Hippocampal formation (tissue), 2 donors: Measurements from ENCODE around the gene YIPF5.

Source experiments
- DNase-seq, 2 donors: peaks; one replicate each; lab custom pipeline; 2025; lab: John Stamatoyannopoulos, UW

Gene YIPF5

GRCh38 chr5:144125163-144125726 lies 45.2 kb downstream of the YIPF5 start:
- DNase-seq, result no peak

DNA sequence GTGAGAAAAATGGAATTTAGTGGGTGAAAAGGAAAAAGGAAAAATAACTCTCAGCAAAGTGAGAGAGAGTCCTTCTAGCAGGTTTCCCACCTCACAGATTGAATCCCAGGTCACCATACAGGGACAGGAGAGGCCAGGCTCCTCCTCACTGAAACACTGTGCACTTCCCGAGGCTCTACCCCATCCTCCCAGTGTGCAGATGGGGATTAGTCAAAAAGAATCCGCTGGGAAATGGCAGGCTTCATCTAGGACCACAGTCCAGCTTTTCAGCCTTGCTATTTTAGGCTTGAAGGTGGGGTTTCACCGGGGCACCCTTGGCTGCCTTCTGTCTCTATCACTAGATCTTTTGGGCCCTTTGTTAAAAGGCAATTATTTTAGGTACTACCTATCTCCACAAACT lies 47.8 kb downstream of the YIPF5 start:
- DNase-seq, result no peak

DNA sequence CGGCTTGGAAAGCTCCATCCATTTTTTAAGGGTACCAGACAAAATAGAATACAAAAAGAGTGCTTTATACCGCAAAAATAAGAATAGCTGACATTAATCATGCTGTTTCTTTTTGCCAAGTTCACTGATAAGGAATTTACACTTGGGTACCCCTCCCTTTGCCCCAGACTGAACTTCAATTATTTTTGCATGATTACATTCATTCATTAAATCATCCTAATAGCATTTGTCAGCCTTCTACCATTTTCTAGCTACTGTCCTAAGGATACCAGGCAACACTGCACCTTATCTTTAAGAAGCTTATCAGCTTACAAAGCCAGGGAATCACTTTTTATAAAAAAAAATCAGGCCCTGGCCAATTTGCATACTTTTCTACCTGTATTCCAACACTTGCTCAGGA lies 48.4 kb downstream of the YIPF5 start:
- DNase-seq, result no peak

DNA sequence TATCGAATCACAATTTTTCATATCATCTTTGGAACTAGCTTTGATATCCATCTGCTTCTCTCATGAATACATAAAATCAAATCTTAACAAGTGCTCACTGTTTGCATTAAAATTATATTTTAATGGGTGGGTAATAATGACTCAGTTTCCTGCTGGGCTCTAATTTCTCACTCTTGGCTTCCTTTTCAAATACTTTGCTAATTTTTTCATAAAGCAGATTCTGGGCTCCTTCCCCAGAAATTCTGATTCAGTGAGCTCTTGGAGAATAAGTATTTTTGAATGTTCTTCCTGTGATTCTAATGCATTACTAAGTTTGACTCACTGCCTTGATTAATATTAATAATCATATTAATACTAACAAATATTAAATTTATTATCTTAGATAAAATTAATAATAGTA lies 48.9 kb downstream of the YIPF5 start:
- no peak for DNase-seq

DNA sequence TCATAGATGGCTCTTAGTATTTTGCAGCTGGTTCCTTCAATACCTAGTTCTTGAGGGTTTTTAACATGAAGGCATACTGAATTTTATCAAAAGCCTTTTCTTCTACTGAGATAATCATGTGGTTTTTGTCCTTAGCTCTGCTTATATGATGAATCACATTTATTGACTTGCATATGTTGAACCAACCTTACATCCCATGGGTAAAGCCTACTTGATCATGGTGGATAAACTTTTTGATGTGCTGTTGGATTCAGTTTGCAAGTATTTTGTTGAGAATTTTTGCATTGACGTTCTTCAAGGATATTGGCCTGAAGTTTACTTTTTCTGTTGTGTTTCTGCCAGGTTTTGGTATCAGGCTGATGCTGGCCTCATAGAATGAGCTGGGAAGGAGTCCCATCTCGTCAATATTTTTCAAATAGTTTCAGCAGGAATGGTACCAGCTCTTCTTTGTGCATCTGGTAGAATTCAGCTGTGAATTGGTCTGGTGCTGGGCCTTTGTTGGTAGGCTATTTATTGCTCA lies 49.7 kb downstream of the YIPF5 start:
- no peak for DNase-seq

- DNase-seq, result no peak
Observed at GRCh38 chr5:144117412-144117811, 53.0 kb downstream of the YIPF5 start.

DNA sequence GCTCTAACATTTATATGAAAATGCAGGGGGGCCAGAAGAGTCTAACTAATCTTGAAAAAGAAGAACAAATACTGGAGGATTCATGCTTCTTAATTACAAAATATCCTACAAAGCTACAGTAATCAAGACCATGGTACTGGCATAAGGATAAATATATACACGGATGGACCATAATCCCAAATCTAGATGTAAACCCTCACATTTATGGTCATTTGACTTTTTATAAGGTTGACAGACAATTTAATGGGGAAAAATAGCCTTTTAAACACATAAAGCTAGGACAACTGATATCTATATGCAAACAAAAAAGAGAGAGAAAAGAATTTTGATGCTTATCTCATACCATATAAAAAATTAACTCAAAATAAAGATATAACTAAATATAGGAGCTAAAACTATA lies 55.9 kb downstream of the YIPF5 start:
- no peak for DNase-seq
